ENCODE results near the gene UPK3B.
A peak's percentile ranks its signal among the peaks of the same experiment; 100 is the strongest.
"Not testable (repeated sequence)": the region's sequence is repeated elsewhere in the genome, so short reads cannot be mapped to it uniquely, and the experiment has no call there.

The UPK3B gene

DNA sequence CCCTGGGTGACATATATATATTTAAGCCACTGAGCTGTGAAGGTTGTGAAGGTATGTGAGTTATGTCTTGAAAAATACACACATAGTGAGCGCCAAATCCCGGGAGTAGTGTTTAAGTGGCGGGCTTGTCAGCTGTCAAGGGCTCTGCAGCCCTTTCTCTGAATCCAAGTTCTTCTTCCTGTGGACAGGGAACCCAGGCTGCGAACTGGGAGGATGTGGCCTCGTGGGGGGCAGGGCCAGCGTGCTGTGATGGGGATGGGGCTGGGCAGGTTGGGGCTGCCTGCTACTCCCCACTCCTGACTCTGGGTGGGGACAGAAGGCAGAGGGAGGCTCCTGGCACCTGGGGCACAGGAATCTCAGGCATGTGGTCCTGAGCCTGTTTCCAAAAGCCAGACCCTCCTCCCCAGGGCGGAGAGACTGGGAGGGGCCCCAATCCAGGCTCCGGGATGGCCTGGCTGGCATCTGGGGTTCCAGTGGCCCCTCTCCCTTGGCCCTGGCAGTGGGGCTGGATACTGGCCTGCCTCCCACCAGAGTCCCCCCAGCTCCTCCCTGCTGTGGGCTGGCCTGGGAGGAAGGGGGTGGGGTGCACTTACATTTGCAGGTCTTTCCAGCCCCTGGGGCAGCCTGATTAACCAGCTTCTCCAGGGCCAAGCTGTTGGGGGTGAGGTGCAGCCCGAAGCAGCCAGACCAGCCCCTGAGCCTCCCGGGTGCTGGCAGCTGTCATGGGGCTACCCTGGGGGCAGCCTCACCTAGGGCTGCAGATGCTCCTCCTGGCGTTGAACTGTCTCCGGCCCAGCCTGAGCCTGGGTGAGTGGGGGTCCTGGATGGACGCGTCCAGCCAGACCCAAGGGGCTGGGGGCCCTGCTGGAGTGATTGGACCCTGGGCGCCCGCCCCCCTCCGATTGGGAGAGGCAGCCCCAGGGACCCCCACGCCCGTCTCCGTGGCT, at the start of gene UPK3B:
Gene UPK3B (plus strand): TSS at position 622 of the 947 bp plus-strand sequence. CDS start 101 bp downstream, at position 723.
- no peak for DNase-seq (ENCODE audit: low spot score)

DNA sequence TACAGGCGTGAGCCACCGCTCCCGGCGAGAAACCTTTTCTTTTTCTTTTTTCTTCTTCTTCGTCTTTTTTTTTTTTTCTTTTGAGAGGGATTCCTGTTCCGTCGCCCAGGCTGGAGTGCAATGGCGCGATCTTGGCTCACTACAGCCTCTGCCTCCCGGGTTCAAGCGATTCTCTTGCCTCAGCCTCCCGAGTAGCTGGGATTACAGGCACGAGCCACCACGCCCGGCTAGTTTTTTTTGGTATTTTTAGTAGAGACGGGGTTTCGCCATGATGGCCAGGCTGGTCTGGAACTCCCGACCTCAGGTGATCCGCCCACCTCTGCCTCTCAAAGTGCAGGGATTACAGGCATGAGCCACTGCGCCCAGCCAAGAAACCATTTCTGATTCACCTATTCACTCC, 49.6 kb upstream of the UPK3B start:
- DNase-seq (ENCODE audit: low spot score) = not testable (repeated sequence)

DNA sequence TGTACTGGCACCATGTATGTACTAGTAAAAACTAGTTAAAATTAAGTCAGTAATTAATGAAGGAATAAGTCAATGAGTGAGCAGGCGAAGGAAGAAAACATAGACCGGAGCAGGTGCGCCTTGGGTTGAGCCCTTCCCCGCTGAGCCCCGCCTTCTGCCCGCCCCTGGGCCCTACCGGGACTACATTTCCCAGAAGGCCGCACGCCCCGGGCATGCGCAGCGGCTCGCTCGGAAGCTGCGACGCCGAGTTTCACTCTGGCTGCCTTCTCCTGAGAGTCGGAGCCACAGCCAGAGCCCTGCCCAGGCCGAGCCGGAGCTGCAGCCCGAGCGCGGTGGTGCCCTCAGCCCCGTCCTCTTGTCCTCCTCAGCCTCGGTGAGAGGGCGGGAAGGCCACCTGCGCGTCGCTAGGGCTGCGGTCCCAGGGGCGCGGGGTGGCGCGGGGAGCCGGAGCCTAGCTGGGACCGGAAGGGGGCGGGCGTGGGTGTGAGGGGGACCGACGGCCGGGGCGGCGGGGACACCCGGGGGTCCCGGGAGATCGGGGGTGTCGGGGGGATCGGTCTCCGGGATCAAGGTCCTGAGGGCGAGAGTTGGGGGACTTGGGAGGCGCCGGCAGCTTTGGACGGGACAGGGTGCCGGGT, 48.8 kb upstream of the UPK3B start, which contains the start of gene DTX2:
Gene DTX2 (plus strand): TSS at position 246 of the 638 bp plus-strand sequence. CDS start 18,801 bp downstream, outside the sequence.
- not testable (repeated sequence) for DNase-seq (ENCODE audit: low spot score)

DNA sequence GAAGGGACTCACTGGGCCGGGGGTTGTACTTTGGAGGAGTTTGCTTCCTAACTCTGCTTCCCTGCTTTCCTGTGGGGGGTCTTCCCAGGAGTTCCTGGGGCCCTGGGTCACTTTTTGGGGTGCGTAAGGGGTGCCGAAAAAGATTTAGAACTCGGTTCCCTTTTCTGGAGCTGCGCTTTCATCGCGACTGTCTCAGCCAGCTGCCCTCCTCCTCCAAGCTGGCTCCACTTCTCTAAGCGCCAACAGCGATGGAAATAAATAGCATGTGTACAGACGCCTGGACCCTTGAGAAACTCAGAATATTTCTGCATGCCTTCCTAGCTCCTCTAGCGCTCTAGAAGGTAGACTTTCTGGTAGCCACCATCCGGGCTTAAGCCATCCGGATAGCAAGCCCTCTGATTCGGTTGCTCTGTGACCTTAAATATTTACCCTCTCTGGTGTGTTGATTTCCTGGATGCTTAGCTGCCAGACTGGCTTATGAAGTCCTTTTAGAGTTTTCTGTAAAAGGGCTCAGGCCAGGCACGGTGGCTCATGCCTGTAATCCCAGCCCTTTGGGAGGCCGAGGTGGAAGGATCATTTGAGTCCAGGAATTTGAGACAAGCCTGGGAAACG, 48.0 kb upstream of the UPK3B start:
- DNase-seq (ENCODE audit: low spot score) = not testable (repeated sequence)

DNA sequence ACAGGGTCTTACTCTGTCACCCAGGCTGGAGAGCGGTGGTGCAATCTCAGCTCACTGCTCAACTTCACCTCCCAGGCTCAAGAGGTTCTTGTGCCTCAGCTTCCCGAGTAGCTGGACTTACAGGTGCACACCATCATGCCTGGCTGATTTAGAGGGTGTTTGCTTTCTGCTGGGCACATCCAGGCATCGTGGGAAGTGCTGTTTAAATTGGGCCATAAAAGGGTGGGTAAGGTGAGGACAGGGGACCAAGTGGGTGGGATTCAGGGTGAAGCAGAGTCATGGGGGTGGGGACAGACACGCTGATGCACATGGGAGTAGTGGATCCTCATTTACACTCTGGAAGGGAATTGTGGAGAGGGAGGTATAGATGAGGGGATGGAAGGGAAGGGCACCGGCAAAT, 45.4 kb upstream of the UPK3B start:
- not testable (repeated sequence) for DNase-seq (ENCODE audit: low spot score)

DNA sequence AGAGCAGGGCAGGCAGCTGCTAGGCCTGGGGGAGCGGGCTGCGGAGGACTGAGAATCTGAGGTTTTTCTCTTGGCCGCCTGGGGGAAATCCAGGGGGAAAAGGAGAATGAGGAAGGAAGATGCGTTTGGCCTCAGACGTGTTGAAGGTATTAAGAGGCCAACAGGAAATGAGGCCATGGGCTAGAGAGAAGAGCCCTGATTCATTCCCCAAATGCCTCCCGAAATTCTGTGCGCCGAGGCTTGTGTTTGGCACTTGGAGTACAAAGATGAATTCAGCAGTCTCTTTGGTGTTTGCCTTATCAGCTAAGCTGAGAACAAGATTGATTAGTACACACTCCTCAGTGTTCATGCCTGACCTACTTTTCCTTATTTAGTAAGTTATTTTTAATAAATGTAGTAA, 44.4 kb upstream of the UPK3B start:
- DNase-seq (ENCODE audit: low spot score) = not testable (repeated sequence)

DNA sequence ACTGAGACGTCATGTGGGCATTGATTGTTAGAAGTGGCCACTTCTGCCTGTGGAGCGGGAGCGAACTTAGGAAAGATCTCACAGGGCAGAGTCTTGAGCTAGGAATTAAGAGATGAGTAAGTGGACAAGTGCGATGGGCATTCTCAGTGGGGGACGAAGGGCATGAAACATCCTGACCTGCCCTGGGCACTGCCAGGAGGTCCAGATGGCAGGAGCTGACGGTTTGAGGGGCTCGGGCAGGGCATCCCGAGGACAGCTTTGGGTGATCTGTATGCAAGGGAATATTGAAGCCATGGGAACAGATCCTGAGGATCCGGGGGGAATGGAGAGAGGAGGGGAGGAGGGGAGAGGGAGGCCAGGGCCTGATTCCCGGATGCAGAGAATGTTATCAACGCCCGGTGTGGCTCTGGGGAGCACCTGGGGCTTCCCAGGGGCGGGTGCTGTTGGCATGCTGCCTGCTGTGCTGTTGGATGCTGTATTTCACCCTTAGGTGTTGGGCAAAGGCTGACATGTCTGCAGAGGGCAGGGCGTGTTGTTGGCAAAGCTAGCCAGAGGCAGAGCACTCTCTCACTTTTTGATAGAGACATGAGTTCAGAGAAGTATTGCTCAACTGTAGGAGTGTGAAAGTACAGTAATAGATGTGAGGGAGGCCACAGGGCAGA, 42.5 kb upstream of the UPK3B start:
- DNase-seq (ENCODE audit: low spot score) = not testable (repeated sequence)

DNA sequence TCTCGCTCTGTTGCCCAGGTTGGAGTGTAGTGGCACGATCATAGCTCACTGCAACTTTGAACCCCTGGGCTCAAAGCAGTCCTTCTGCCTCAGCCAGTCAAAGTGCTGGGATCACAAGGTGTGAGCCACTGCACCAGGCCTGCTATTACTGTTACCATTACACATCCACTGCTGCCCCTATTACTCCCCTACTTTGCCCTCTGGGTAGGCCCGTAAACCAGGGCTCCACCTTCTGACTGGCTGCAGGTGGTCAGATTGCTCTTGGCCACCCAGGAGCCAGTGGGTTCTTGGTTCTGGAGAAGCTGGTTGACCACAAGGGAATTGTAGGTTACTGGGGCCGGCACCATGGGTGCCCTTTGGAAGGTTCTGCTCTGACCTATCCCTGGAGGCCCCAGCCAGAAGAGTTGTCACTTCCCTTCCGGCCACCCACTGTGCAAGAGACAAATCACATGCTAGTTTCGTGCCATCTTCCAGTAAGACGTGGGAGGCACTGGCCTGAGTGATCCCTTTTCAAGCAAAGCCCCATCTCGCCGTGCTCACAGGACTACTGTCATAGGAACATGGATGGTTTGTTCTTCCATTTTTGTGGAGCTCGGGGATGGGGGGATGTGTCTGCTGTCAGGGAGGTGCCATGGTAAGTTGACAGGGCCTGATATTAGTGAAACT, 38.7 kb upstream of the UPK3B start:
- peak; percentile 17 for DNase-seq (ENCODE audit: low spot score)

DNA sequence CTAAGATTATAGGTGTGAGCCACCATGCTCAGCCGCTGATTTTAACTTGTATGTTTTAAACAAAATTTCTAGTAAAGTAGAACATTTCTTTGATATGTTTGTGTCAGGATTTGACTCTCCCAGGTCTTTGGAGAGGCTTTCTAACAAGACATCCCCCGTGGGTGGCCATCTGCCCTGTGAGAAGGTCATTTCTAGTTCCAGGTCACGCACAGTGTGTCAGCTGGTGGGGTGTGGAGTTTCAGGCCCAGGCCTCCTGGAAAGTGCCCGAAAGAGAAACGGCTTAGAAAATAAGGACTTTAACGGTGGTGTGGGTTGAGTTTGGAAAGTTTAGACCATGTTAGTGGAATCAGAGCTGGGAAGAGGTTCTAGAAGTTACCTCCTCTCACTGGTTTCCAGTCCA, 37.3 kb upstream of the UPK3B start:
- not testable (repeated sequence) for DNase-seq (ENCODE audit: low spot score)

DNA sequence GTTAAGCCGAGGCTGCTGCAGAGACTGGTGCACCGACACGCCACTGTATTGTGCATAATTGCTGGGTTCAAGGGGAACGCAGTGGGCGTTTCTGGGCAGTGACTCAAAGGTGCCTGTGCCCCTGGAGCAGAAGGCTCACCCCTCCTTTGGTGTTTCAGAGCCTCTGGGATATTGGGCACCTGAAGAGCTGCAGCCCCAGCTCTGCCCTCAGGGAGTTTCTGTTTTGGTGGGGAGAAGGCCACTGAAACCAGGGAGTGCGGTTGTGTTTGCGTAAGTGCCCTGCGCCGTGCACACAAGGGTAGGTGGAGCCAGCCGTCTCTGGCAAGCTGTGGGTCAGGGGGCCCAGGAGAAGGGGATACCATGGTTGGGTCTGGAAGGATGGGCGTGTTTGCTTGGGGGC, 34.1 kb upstream of the UPK3B start:
- not testable (repeated sequence) for DNase-seq (ENCODE audit: low spot score)

DNA sequence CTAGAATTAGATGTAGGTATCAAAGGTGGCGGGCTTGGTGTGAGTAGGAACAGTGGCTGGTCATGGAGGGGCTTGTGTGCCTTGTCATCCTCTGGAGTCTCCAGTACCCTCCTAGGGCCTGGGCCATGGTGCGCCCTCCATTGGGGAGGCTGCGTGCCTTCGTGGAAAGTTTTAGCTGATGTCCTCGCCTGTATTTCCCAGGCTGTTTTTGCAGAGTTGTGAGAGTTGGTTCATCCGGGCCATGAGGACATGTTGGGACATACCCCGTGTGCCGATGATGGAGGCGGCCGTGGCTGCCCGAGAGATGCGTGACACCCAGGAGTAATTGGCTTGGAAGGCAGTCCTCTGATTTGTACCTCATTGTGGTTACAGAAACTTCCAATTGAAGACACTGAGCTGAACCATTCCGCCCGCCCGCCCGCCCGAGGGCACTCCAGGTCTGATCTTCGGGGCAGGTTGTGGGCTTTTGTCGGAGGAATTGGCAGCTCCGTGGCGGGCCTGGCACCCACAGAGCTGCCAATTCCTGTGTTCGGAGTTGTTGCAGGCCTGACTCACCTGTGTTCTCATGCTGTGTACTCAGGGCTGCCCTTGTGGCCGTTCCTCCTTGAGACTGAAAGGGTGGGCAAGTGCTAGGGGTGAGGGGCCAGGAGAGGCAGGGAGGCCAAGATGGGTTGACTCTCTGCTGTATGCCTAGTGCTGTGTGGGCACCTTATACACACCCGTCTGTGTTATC, 33.4 kb upstream of the UPK3B start:
- not testable (repeated sequence) for DNase-seq (ENCODE audit: low spot score)

DNA sequence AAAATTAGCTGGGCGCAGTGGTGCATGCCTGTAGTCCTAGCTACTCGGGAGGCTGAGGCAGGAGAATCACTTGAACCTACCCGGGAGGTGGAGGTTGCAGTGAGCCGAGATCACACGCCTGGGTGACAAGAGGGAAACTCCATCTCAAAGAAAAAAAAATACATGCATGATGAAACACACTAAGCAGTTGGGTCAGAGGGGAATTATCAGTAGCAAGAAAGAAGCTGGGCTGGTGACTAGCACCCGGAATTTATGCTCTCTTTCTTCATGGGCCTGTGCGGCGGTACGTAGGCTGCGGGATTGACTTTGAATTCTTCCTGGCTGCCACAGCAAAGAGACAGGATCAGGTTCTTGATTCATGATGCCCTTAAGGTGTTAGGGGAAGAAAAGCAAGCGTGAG, 30.7 kb upstream of the UPK3B start:
- DNase-seq (ENCODE audit: low spot score) = not testable (repeated sequence)

DNA sequence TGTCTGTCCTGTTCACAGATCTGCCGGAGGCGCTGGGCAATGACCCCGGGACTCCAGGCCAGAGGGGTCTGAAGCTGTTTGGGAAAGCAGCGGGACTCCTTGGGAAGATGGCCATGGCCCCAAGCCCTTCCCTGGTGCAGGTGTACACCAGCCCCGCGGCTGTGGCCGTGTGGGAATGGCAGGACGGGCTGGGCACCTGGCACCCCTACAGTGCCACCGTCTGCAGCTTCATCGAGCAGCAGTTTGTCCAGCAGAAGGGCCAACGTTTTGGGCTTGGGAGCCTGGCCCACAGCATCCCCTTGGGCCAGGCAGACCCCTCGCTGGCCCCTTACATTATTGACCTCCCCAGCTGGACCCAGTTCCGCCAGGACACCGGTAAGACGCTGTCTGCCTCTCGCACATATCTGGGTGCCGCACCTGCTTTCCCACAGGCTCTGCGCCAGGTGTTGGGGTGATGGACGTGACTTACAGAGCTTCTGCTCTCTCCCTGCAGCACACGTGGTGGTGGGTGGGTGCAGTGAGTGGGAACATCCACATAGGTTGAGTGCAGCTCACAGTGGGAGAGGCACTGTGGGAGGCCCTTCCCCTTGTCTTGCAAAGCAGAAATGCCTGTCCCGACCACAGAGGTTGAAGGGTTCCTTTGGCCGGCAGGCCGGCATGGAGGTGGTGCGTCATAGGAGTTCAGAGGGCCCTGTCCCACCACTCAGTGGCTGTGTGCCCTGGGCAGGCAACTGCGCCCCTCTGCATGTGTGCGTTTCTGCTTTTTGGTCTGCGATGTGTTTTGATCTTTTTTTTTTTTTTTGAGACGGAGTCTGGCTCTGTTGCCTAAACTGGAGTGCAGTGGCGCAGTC, 29.7 kb upstream of the UPK3B start:
- DNase-seq (ENCODE audit: low spot score) = not testable (repeated sequence)

DNA sequence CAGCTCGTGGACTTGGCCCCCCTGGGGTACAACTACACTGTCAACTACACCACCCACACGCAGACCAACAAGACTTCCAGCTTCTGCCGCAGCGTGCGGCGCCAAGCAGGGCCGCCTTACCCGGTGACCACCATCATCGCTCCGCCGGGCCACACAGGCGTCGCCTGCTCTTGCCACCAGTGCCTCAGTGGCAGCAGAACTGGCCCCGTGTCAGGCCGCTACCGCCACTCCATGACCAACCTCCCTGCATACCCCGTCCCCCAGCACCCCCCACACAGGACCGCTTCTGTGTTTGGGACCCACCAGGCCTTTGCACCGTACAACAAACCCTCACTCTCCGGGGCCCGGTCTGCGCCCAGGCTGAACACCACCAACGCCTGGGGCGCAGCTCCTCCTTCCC, 27.7 kb upstream of the UPK3B start:
- not testable (repeated sequence) for DNase-seq (ENCODE audit: low spot score)

DNA sequence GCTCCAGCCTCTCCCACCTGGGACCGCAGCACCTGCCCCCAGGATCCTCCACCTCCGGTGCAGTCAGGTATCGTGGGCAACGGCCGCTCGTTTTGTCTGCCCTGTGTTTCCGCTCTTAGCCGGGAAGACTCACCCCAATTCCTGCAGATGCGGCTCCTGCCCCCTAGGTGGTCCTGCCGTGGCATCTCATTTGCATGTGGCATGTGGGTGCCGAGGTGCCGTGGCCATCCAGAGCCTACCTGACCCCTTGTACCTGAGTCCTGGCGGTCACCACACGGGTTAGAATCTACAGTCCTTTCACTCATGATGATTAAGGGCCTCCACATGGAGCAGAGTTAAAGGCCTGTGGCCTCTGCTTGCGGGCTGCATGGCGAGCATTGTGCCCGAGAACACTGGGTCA, 27.3 kb upstream of the UPK3B start:
- DNase-seq (ENCODE audit: low spot score) = not testable (repeated sequence)

DNA sequence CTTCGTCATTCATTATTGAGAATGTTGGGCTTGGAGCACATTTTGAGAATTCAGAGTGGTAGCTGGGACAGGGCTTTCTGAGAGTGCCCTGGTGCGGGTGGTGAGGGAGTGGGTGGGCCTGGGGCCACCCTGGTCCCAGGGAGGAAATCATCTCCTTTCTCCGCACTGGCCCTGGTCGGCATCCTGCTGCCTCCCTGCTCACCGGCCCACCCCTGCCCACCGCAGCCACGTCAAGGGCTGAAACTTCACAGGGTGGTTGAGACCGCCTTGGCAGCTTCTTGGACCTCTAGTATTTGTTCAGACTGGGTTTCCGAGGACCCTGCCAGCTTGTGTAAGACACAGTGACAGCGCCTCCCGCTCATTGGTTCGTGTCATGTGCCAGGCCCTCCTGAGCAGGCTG, 25.9 kb upstream of the UPK3B start:
- not testable (repeated sequence) for DNase-seq (ENCODE audit: low spot score)

DNA sequence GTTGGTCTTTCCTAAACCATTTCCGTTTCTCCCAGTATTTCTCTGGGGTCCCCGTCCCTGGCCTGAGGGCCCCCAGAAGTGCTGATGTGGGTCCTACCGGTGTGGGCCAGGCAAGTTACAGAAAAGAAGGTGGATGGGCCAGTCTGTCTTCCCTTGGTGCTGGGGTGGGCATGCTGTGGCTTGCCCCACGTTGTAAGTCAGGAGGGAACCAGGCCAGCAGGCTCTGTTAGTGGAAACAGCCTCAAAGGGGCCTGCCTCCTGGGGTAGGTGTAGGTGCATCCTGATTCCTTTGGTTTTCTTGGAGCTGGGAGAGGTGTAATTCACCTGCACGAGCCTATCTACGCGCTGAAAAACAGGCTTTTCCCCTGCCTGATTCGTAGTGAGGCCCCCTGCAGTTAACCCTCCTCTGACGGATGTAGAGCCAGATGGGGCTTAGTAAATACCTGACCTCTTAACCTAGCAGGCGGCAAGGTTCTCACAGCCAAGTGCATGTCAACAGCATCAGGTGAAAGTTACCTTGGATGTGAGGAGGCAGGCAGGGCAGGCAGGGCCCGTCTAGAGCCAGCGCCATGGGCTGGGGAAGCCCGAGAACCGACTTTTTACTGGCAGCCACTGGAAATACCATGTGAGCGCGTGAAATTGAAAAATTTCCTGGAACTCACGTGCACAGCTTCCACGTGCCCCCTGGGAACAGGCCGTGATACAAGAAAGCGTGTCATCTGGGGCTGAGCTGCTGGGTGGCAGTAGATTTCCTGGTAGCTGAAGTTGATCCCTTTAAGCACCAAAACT, 24.3 kb upstream of the UPK3B start:
- DNase-seq (ENCODE audit: low spot score) = not testable (repeated sequence)

DNA sequence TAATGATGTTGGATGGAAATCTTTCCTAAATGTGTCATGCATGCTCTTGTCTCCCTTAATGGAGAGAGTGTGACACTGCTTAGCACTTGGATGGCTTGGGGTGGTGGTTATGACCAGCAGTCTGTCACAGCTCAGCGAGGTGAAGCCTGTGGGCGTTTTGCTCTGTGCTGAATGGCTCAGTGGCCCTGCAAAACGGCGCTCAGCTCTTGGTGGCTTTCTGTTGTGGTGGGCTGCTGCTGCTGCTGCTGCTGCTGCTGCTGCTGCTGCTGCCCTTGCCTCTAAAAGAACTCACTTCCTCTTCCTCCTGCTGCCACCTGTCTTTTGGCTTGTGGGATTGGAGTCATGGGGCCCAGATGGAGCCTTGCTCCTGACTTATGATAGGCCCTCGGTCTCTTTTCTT, 23.7 kb upstream of the UPK3B start:
- not testable (repeated sequence) for DNase-seq (ENCODE audit: low spot score)

DNA sequence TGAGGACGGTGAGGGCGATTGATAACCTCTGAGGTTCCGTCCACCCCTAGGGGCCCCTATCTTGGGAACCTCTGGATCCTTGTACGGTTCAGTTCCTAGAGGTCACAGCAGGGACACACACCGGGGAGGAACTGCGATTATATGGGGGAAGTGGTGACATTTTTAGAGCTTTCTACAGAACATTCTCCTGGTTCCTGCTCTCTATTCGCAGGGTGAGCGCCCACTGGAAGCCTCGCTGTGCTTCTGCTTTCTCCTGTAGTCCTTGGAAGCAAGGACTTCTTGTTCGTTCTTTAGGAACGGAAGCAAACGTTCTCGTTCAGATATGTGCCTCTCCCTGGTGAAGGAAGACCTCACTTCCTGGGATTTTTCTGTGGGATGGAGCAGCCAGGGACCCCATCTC, 22.4 kb upstream of the UPK3B start:
- not testable (repeated sequence) for DNase-seq (ENCODE audit: low spot score)
